ENCODE measurements around the gene RBX1. TPM values are rescaled to one million over a fixed set of nuclear protein-coding genes. Genes with fewer than 3 reads are reported as not detected.
A peak's percentile ranks its signal among the peaks of the same experiment; 100 is the strongest.

RBX1 gene
- total and polyA plus RNA-seq, 2 of the 4 experiments (the other 2 are of a cell fraction): 72.4 to 84.5 TPM

GRCh38 chr22:41021061-41021612, 70.0 kb downstream of the RBX1 start:
- Histone ChIP-seq H3K4me1 (ENCODE audit: control insufficient read depth, insufficient read depth, low read length) (peaks cover 9% of the 10 kb centered on the region), H4K5ac (ENCODE audit: low read depth, low read length) (peak overlapping the region; percentile 74), H3K9me3 (ENCODE audit: control insufficient read depth, insufficient read depth, low read length) (no peaks in the 10 kb centered on the region), H3K18ac (ENCODE audit: low read depth, low read length) (peak overlapping the region; percentile 69), H3K36me3 (ENCODE audit: control insufficient read depth, insufficient read depth, low read length) (no peaks in the 10 kb centered on the region), H2AK5ac (ENCODE audit: low read depth, low read length) (peak overlapping the region; percentile 93), H3K23ac (ENCODE audit: low read depth, low read length) (peak overlapping the region; percentile 97), H2BK15ac (ENCODE audit: low read depth, low read length) (peak overlapping the region; percentile 60; the same call in 2 of the 3 replicates), H3K27me3 (ENCODE audit: control insufficient read depth, insufficient read depth, low read length) (no peaks in the 10 kb centered on the region), H3K4ac (ENCODE audit: low read depth, low read length) (peak overlapping the region; percentile 95), H3K27ac (ENCODE audit: insufficient read depth, low read length) (peak overlapping the region; percentile 65), H2BK5ac (ENCODE audit: low read depth, low read length, poor library complexity, severe bottlenecking) (peak overlapping the region; percentile 56), H3K4me2 (ENCODE audit: low read depth, low read length) (peak overlapping the region; percentile 91), H3K4me3 (ENCODE audit: insufficient read depth, low read depth, low read length) (peak overlapping the region; percentile 54), H3K56ac (ENCODE audit: extremely low read depth, insufficient read depth, low read length) (peak overlapping the region; percentile 80), H3K14ac (replicated peaks; ENCODE audit: low read depth, low read length) (peak overlapping the region; percentile 94), H4K20me1 (ENCODE audit: insufficient read depth, low read length) (no peaks in the 10 kb centered on the region), H2BK20ac (ENCODE audit: low read depth, low read length) (no peak overlapping the region), H4K8ac (ENCODE audit: low read depth in 2 of 2, low read length in 2 of 2) (peak overlapping the region; percentile 88 to 96), H3K9ac (ENCODE audit: low read depth, low read length) (peak overlapping the region; percentile 84), H4K91ac (ENCODE audit: insufficient read depth, low read depth, low read length) (peak overlapping the region; percentile 74), H2AFZ (replicated peaks; ENCODE audit: low read length, poor library complexity) (peak overlapping the region; percentile 88), H2AK9ac (replicated peaks; ENCODE audit: low read depth, low read length, poor library complexity) (peak overlapping the region; percentile 59), H3K79me1 (ENCODE audit: low read depth in 1 of 2, low read length in 2 of 2) (peaks cover 0 to 14% of the 10 kb centered on the region in 2 experiments; a peak in 2 of 4 replicates), H3K9me1 (ENCODE audit: insufficient read depth, low read length) (peaks cover 7% of the 10 kb centered on the region), H2BK120ac (ENCODE audit: low read depth, low read length) (peak overlapping the region; percentile 61; the same call in 1 of the 2 replicates)
- 16% methylated on average over 9 of the region's 19 CpGs; no CpG with 5 or more reads in 1 of the 2 experiments for WGBS, 2 experiments (ENCODE audit: extremely low coverage in 2 of 2, insufficient read length in 1 of 2)
- ChIA-PET POLR2A (ENCODE audit: unreplicated experiment) (interaction anchor here (0.8 kb wide), 1 partner anchor 69 kb away, joined by 3 read pairs; no protein-coding TSS in a partner anchor), CTCF (no interaction called here)
- no peak for ATAC-seq (ENCODE audit: low read depth)
- BruUV-seq (replicated peaks): no TSS peak
- in situ Hi-C loops (cut with MboI; ENCODE audit: low sequenced_read_pairs) (no loop called here), intact Hi-C loops (cut with micrococcal nuclease) (loop anchor here (5.0 kb wide), 1 partner anchor 69 kb away; the partner anchor contains the start of gene RBX1), dilution Hi-C loops (cut with HindIII; ENCODE audit: low sequenced_read_pairs, unreplicated experiment) (no loop called here)
- no peak for TF ChIP-seq MAZ (IDR thresholded peaks at IDR 0.05; ENCODE audit: borderline replicate concordance, low read depth, low read length)
- TF ChIP-seq CHD1 (IDR thresholded peaks at IDR 0.05; ENCODE audit: low read depth, low read length): no peak
- TF ChIP-seq, protein P1, sequence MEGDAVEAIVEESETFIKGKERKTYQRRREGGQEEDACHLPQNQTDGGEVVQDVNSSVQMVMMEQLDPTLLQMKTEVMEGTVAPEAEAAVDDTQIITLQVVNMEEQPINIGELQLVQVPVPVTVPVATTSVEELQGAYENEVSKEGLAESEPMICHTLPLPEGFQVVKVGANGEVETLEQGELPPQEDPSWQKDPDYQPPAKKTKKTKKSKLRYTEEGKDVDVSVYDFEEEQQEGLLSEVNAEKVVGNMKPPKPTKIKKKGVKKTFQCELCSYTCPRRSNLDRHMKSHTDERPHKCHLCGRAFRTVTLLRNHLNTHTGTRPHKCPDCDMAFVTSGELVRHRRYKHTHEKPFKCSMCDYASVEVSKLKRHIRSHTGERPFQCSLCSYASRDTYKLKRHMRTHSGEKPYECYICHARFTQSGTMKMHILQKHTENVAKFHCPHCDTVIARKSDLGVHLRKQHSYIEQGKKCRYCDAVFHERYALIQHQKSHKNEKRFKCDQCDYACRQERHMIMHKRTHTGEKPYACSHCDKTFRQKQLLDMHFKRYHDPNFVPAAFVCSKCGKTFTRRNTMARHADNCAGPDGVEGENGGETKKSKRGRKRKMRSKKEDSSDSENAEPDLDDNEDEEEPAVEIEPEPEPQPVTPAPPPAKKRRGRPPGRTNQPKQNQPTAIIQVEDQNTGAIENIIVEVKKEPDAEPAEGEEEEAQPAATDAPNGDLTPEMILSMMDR (conservative IDR thresholded peaks at IDR 0.05; ENCODE audit: low read depth, low read length): no peak
- no peak for TF ChIP-seq ELK1 (IDR thresholded peaks at IDR 0.05; ENCODE audit: borderline replicate concordance, low read depth, low read length)
- TF ChIP-seq FOS (IDR thresholded peaks at IDR 0.05; ENCODE audit: low read depth, low read length): no peak
- TF ChIP-seq RAD21 (IDR thresholded peaks at IDR 0.05; ENCODE audit: low read length): no peak
- no peak for TF ChIP-seq NFE2L2 (IDR thresholded peaks at IDR 0.05; ENCODE audit: low read depth, low read length)
- TF ChIP-seq CEBPB (IDR thresholded peaks at IDR 0.05; ENCODE audit: low read depth, low read length): no peak
- no peak for TF ChIP-seq POLR2A (IDR thresholded peaks at IDR 0.05; ENCODE audit: low read depth, low read length)
- TF ChIP-seq BHLHE40 (IDR thresholded peaks at IDR 0.05; ENCODE audit: low read depth, low read length): no peak
- no peak for DNase-seq

Measured in IMR-90 (cell line).